Activated naive CD8-positive, alpha-beta T cell treated with anti-CD3 and anti-CD28 coated beads for 36 hours (primary cell): Measurements from ENCODE around the gene GRK2. TPM values are rescaled to one million over a fixed set of nuclear protein-coding genes. Genes with fewer than 3 reads are reported as not detected.

Source experiments
- total RNA-seq, 2 experiments: library from RNA; stranded (reverse); gene quantifications; one replicate each; pipeline ENCODE4 v1.2.3, GENCODE V29; 2021

GRK2 gene
- total RNA-seq, 2 experiments from 2014 or later: 211 to 219 TPM

Other genes with a start within 250 kb of the GRK2 start
- gene SYT12, start 243.3 kb upstream of the GRK2 start, total RNA-seq: not detected
- gene RHOD, start 209.6 kb upstream of the GRK2 start, total RNA-seq: under 1 TPM; 0.50 to 0.78 TPM
- 10 to 100 TPM; 77.4 to 80.9 TPM for gene KDM2A, start 147.2 kb upstream of the GRK2 start, total RNA-seq
- gene ANKRD13D, start 22.8 kb downstream of the GRK2 start, total RNA-seq: 10 to 100 TPM; 52.0 to 55.7 TPM
- gene SSH3, start 37.1 kb downstream of the GRK2 start, total RNA-seq: 1 to 10 TPM; 4.6 to 4.7 TPM
- 10 to 100 TPM; 28.5 to 28.6 TPM for gene POLD4, start 87.1 kb downstream of the GRK2 start, total RNA-seq
- under 1 TPM; 0.31 to 0.56 TPM for gene CLCF1, start 107.1 kb downstream of the GRK2 start, total RNA-seq
- 10 to 100 TPM; 31.2 to 33.7 TPM for gene RAD9A, start 125.5 kb downstream of the GRK2 start, total RNA-seq
- 100 to 1,000 TPM; 262 to 269 TPM for gene PPP1CA, start 135.4 kb downstream of the GRK2 start, total RNA-seq
- gene TBC1D10C, start 137.6 kb downstream of the GRK2 start, total RNA-seq: 100 to 1,000 TPM; 117 to 121 TPM
- 1 to 10 TPM; 3.1 to 3.7 TPM for gene CARNS1, start 149.2 kb downstream of the GRK2 start, total RNA-seq
- gene RPS6KB2, start 162.0 kb downstream of the GRK2 start, total RNA-seq: 10 to 100 TPM; 64.9 to 67.7 TPM
- gene PTPRCAP, start 171.2 kb downstream of the GRK2 start, total RNA-seq: 100 to 1,000 TPM; 110 to 117 TPM
- gene CORO1B, start 177.0 kb downstream of the GRK2 start, total RNA-seq: 100 to 1,000 TPM; 293 to 310 TPM
- not detected for gene GPR152, start 186.3 kb downstream of the GRK2 start, total RNA-seq
- gene CABP4, start 188.9 kb downstream of the GRK2 start, total RNA-seq: under 1 TPM; 0.27 to 0.28 TPM
- gene TMEM134, start 202.8 kb downstream of the GRK2 start, total RNA-seq: 10 to 100 TPM; 43.7 to 45.8 TPM
- 100 to 1,000 TPM; 107 to 112 TPM for gene AIP, start 216.6 kb downstream of the GRK2 start, total RNA-seq
- 10 to 100 TPM; 52.7 to 56.4 TPM for gene PITPNM1, start 238.9 kb downstream of the GRK2 start, total RNA-seq
- 10 to 100 TPM; 49.7 to 50.5 TPM for gene CDK2AP2, start 241.7 kb downstream of the GRK2 start, total RNA-seq